OCI-LY1 (cell line): Measurements from ENCODE around the gene TSPAN3.

Experiments
- H2AFZ ChIP-seq: fragments of 200-600 bp; sonication (generic), shearing (Covaris generic); 2 replicates; pipeline ENCODE4 v1.6.0; 2014; ENCODE audit warnings: antibody characterized with exemption, mild to moderate bottlenecking, low read length
- H3F3A ChIP-seq: fragments of 200-600 bp; sonication (generic), shearing (Covaris generic); 2 replicates; pipeline ENCODE4 v1.6.0; 2014; ENCODE audit warnings: mild to moderate bottlenecking, antibody characterized with exemption, low read length, moderate library complexity; ENCODE audit not compliant: insufficient read depth
- H3K27ac ChIP-seq: fragments of 200-600 bp; sonication (generic); 2 replicates; pipeline ENCODE4 v1.5.1; 2014; ENCODE audit warnings: low read length, mixed run types, mild to moderate bottlenecking, low read depth; ENCODE audit not compliant: poor library complexity, severe bottlenecking
- H3K27me3 ChIP-seq: fragments of 200-600 bp; sonication (generic); 2 replicates; pipeline ENCODE4 v1.6.0; 2014; ENCODE audit warnings: antibody characterized with exemption, mild to moderate bottlenecking, low read length, moderate library complexity; ENCODE audit not compliant: insufficient read depth
- H3K36me3 ChIP-seq: fragments of 200-600 bp; sonication (generic); 2 replicates; pipeline ENCODE4 v1.6.1; 2014; ENCODE audit warnings: mild to moderate bottlenecking, antibody characterized with exemption, low read length, moderate library complexity, mixed read lengths; ENCODE audit not compliant: insufficient read depth
- H3K4me1 ChIP-seq: fragments of 200-600 bp; sonication (generic); 2 replicates; pipeline ENCODE4 v1.5.1; 2014; ENCODE audit warnings: mild to moderate bottlenecking, low read length, moderate library complexity; ENCODE audit not compliant: insufficient read depth, severe bottlenecking
- H3K4me2 ChIP-seq: fragments of 200-600 bp; sonication (generic), shearing (Covaris generic); 2 replicates; pipeline ENCODE4 v1.6.1; 2014; ENCODE audit warnings: low read length
- H3K4me3 ChIP-seq: fragments of 200-600 bp; sonication (generic); 2 replicates; pipeline ENCODE4 v1.5.1; 2014; ENCODE audit warnings: low read length, low read depth, mild to moderate bottlenecking, mixed read lengths; ENCODE audit not compliant: poor library complexity, severe bottlenecking
- H3K79me2 ChIP-seq: fragments of 200-600 bp; shearing (Covaris generic); 2 replicates; pipeline ENCODE4 v1.6.1; 2016; ENCODE audit warnings: mixed run types, low read length, mixed read lengths; ENCODE audit not compliant: insufficient read depth
- H3K9ac ChIP-seq: fragments of 200-600 bp; sonication (generic), shearing (Covaris generic); 2 replicates; pipeline ENCODE4 v1.6.1; 2014; ENCODE audit warnings: mild to moderate bottlenecking, low read length, mixed read lengths
- H3K9me2 ChIP-seq: fragments of 200-600 bp; sonication (generic), shearing (Covaris generic); 2 replicates; pipeline ENCODE4 v1.6.1; 2014; ENCODE audit warnings: low read depth, mild to moderate bottlenecking, low read length, mixed read lengths
- H3K9me3 ChIP-seq: fragments of 200-600 bp; shearing (Covaris generic); 2 replicates; pipeline ENCODE4 v1.6.1; 2014; ENCODE audit warnings: low read length, mixed read lengths
- H4K20me1 ChIP-seq: fragments of 200-600 bp; sonication (generic), shearing (Covaris generic); 2 replicates; pipeline ENCODE4 v1.6.0; 2016; ENCODE audit warnings: mild to moderate bottlenecking, low read length; ENCODE audit not compliant: insufficient read depth
- EZH2 ChIP-seq: fragments of 200-600 bp; sonication (generic), shearing (Covaris generic); IDR thresholded peaks from 2 replicates; pipeline ENCODE4 v1.8.0; 2017; ENCODE audit warnings: borderline replicate concordance, mixed run types, mild to moderate bottlenecking, antibody characterized with exemption, low read length, moderate library complexity, mixed read lengths
- TF ChIP-seq, protein P1 (sequence below): fragments of 200-600 bp; sonication (generic), shearing (Covaris generic); IDR thresholded peaks from 2 replicates; pipeline ENCODE4 v1.5.1; 2017; ENCODE audit warnings: mild to moderate bottlenecking, antibody characterized with exemption, low read length, moderate library complexity, mixed read lengths

The TSPAN3 gene

DNA sequence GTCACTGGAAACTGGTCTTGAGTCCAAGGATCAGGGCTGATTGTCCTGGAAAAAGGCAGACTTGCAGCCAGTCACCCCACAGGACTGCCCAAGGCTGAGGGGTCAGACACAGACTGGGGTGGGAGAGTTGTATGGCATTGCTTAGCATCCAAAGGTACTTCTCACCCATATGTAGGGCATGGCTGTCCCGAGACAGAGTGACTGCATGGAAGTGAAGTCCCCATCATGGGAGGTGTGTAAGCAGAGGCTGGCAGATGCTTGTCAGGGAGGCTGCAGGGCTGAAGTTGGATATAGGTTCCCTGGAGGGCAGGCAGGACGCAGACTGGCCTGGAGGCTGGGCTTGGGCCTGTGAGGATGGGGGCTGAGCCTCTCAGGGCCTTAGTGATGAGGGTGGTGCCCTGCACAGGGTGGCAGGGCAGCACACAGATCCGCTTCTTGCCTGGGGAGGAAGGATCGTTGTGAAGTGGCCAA lies 44.9 kb downstream of the TSPAN3 start:
- no peak overlapping the region for H3K9ac ChIP-seq
- no peaks in the 10 kb centered on the region for H4K20me1 ChIP-seq

DNA sequence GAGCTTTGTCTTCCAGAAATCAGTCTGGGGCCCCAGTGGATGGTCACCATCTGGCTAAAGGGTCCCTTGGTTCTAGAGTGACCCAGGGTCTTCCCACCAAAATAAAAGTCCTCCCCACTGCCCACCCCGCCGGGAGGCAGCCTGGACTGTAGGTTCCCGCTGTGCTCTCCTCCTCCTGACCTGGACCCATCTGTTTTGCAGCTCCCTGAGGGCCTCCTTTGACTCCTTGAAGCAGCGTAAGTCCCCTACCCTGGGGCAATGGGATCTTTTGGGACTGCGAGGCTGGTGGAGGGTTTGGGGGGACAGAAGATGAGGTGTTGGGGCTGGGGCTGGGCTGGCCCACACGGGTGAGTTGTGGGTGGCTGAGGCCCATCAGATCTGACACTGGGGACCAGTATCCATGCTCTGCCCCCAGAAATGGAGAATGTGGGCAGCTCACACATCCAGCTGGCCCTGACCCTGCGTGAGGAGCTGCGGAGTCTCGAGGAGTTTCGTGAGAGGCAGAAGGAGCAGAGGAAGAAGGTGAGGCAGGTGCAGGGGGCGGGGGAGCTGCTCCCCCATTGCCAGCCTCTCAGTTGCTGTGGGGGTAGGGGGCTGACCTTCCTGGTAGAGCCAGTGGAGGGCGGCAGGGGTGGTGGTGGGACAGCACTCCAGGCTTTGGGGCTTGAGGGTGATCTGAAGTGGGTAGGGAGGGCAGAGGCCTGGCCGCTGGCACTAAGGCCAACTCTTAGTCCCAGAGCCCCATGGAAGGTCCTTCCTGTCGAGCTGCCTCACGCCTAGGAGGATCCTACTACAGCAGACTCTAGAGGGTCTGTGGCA lies 45.6 kb downstream of the TSPAN3 start:
- H3K27ac ChIP-seq: no peak overlapping the region
- no peaks in the 10 kb centered on the region for H3K36me3 ChIP-seq
- no peaks in the 10 kb centered on the region for H3K27me3 ChIP-seq
- no peak overlapping the region for H3K4me3 ChIP-seq
- H3K9ac ChIP-seq: no peak overlapping the region
- H3K9me3 ChIP-seq: no peaks in the 10 kb centered on the region
- TF ChIP-seq, protein P1, sequence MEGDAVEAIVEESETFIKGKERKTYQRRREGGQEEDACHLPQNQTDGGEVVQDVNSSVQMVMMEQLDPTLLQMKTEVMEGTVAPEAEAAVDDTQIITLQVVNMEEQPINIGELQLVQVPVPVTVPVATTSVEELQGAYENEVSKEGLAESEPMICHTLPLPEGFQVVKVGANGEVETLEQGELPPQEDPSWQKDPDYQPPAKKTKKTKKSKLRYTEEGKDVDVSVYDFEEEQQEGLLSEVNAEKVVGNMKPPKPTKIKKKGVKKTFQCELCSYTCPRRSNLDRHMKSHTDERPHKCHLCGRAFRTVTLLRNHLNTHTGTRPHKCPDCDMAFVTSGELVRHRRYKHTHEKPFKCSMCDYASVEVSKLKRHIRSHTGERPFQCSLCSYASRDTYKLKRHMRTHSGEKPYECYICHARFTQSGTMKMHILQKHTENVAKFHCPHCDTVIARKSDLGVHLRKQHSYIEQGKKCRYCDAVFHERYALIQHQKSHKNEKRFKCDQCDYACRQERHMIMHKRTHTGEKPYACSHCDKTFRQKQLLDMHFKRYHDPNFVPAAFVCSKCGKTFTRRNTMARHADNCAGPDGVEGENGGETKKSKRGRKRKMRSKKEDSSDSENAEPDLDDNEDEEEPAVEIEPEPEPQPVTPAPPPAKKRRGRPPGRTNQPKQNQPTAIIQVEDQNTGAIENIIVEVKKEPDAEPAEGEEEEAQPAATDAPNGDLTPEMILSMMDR: no peak
- no peak for TF ChIP-seq EZH2
- H3K9me2 ChIP-seq: no peaks in the 10 kb centered on the region
- no peak overlapping the region for H3K4me2 ChIP-seq
- H3F3A ChIP-seq: no peaks in the 10 kb centered on the region
- H4K20me1 ChIP-seq: no peaks in the 10 kb centered on the region
- no peaks in the 10 kb centered on the region for H3K4me1 ChIP-seq
- H2AFZ ChIP-seq: no peak overlapping the region
- H3K79me2 ChIP-seq: no peaks in the 10 kb centered on the region

More for the DNA sequence above, 44.9 kb downstream of the TSPAN3 start:
- Histone ChIP-seq H3K79me2 (no peaks in the 10 kb centered on the region), H2AFZ (no peak overlapping the region), H3K27ac (no peak overlapping the region), H3K9me2 (no peaks in the 10 kb centered on the region), H3K27me3 (no peaks in the 10 kb centered on the region), H3K4me2 (no peak overlapping the region), H3K4me1 (no peaks in the 10 kb centered on the region), H3K9me3 (no peaks in the 10 kb centered on the region), H3K36me3 (no peaks in the 10 kb centered on the region), H3K4me3 (no peak overlapping the region), H3F3A (no peaks in the 10 kb centered on the region)
- TF ChIP-seq EZH2: no peak
- TF ChIP-seq, protein P1: no peak

DNA sequence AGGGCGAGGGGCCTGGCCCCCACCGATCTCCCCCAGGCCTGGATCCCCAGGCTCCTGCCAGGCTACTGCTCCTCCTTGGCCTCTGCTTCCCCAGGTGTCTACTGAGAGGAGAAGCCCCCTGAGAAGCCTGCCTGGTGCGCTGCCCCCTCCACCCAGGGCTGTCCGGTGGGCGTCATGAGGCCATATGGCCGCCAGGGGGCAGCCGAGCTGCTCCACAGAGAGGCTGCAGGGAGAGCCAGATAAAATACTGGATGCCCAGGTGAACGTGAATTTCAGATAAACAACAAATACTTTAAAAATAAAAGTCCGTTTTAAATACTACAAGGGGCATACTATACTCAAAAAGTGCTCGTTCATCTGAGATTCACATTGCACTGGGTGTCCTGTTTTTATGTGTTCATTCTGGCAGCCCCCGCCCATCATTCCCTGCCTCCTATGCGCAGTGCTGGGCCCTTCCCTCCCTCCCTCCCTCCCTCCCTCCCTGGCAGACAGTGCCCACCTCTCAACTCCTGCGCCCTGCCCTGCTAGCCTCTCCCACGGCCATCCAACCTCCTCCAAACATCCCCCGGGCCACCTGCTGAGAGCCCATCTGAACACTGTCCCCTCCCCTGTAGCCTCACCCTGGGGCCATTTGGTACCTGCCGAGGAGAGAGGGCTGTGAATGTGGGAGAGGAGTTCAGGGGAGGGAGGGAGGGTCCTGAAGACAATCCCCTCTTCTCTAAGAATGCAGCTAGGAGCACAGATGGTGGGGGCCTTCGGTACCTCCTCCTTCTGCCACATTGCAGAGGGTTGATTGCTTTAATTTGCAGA lies 46.4 kb downstream of the TSPAN3 start:
- H3K4me2 ChIP-seq: no peak overlapping the region
- no peaks in the 10 kb centered on the region for H3F3A ChIP-seq
- no peak overlapping the region for H3K9ac ChIP-seq
- no peak for TF ChIP-seq EZH2
- TF ChIP-seq, protein P1: peak; percentile 91
- no peaks in the 10 kb centered on the region for H3K79me2 ChIP-seq
- no peaks in the 10 kb centered on the region for H3K27me3 ChIP-seq
- no peaks in the 10 kb centered on the region for H3K9me2 ChIP-seq
- no peak overlapping the region for H3K4me3 ChIP-seq
- no peak overlapping the region for H2AFZ ChIP-seq
- no peaks in the 10 kb centered on the region for H3K36me3 ChIP-seq
- no peaks in the 10 kb centered on the region for H3K9me3 ChIP-seq
- no peaks in the 10 kb centered on the region for H3K4me1 ChIP-seq
- H4K20me1 ChIP-seq: no peaks in the 10 kb centered on the region
- no peak overlapping the region for H3K27ac ChIP-seq
